ENCODE measurements around the gene GNPTG.

The GNPTG gene

DNA sequence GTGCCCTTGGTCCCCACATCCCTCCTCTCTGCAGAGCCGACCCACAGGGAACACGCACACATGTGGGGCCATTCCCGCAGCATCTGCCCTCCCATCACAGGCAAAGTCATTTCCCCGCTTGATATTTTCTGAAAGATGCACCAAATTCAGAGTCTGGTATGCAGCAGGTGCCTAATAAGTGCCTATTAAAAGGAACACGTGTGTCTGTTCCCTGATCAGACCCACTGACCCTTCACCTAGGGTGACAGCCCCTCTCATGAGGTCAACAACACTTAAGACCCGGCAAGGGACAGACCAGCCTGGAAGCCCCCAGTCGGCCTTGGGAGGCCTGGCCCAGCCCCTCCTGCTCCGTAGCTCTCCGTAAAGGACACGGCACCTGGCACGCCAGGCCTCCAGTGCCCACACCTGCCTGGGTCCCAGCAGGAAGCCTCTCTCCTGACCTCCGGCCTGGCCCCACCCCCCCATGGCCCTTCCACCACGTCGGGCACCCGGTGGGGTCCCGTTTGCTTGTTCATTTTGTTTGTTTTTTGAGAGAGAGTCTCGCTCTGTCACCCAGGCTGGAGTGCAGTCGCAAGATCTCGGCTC, 42.7 kb downstream of the GNPTG start:
- H3K27ac ChIP-seq (ENCODE audit: low read length), result no peak overlapping the region
- H3K4me1 ChIP-seq (ENCODE audit: control insufficient read depth in 1 of 2, insufficient read depth in 2 of 2, low read length in 2 of 2), result no peaks in the 10 kb centered on the region
- H3K36me3 ChIP-seq (ENCODE audit: control insufficient read depth in 1 of 2, insufficient read depth in 2 of 2, low read length in 2 of 2), result peaks cover 2 to 76% of the 10 kb centered on the region in 2 donors
- no peaks in the 10 kb centered on the region for H3K9me3 ChIP-seq (ENCODE audit: control insufficient read depth in 1 of 2, low read length in 2 of 2)
- no peak overlapping the region for H3K4me3 ChIP-seq (ENCODE audit: low read depth in 1 of 2, low read length in 2 of 2)
- no peaks in the 10 kb centered on the region for H3K27me3 ChIP-seq (ENCODE audit: low read depth, low read length)

DNA sequence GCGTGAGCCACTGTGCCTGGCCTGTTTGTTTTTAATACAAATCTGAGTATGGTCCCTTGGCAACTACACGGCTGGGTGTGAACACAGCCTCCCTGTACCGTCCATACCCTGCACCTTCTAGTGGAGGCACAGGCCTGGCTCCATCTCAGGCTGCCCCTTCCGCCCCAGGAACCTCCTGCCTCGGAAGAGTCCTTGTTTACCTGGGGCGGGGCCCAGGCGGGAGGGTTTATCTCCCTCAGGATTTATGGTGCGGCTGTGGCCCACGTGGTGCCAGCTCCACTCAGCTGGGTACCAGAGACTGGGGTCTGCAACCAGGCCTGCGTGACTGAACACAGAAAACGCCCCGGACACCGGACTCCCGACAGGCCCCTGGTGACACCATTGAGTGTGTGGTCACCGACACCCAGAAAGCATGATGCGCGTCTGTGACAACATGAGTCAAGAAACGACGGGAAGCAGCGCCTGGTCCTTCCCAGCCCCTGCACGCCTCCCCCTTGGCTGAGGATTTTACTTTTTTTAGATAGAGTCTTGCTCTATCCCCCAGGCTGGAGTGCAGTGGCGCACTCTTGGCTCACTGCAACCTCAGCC, 43.8 kb downstream of the GNPTG start:
- Histone ChIP-seq H3K27ac (ENCODE audit: low read length) (no peak overlapping the region), H3K27me3 (ENCODE audit: low read depth, low read length) (no peaks in the 10 kb centered on the region), H3K4me3 (ENCODE audit: low read depth in 1 of 2, low read length in 2 of 2) (no peak overlapping the region), H3K4me1 (ENCODE audit: control insufficient read depth in 1 of 2, insufficient read depth in 2 of 2, low read length in 2 of 2) (no peaks in the 10 kb centered on the region), H3K36me3 (ENCODE audit: control insufficient read depth in 1 of 2, insufficient read depth in 2 of 2, low read length in 2 of 2) (peaks cover 6 to 70% of the 10 kb centered on the region in 2 donors), H3K9me3 (ENCODE audit: control insufficient read depth in 1 of 2, low read length in 2 of 2) (no peaks in the 10 kb centered on the region)

DNA sequence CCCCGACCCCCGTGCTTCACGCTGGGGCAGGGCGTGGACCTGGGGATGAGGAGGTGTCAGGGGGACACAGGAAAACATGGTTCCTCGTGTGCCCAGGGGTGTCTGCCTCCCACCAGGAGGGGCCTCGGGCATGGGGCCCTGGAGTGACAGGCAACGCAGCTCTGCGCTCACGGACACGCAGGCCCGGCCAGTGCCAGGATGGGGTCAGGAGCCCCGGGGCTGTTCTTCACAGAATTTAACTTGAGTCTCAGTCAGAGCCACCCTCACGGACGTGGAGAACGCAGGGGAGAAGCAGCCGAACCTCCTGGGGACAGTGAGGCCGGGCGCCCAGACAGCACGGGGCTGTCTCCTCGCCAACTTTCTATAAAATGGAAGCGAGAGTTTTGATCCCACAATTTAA, 46.0 kb downstream of the GNPTG start:
- Histone ChIP-seq H3K4me3 (ENCODE audit: low read depth in 1 of 2, low read length in 2 of 2) (no peak overlapping the region), H3K4me1 (ENCODE audit: control insufficient read depth in 1 of 2, insufficient read depth in 2 of 2, low read length in 2 of 2) (no peaks in the 10 kb centered on the region), H3K27me3 (ENCODE audit: low read depth, low read length) (no peaks in the 10 kb centered on the region), H3K9me3 (ENCODE audit: control insufficient read depth in 1 of 2, low read length in 2 of 2) (no peaks in the 10 kb centered on the region), H3K36me3 (ENCODE audit: control insufficient read depth in 1 of 2, insufficient read depth in 2 of 2, low read length in 2 of 2) (peaks cover 6 to 72% of the 10 kb centered on the region in 2 donors), H3K27ac (ENCODE audit: low read length) (no peak overlapping the region)

DNA sequence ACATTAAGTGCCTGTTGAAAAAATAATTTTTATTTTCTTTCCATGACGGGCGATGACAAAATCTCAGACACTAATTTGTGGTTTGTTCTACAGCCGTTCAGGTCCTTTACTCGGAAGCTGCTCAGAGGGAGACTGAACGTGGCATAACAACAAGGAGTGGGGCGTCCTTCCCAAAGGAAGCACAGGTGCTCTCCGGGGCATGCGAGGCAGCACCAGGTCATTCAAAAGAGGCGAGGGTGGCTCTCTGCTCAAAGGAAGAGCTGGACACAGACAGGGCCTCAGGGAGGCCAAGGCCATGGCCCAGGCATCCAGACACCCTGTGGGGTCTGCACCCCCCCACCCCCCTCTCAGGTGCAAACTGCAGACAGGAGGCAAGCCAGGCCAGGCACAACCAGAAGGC, 46.6 kb downstream of the GNPTG start:
- Histone ChIP-seq H3K36me3 (ENCODE audit: control insufficient read depth in 1 of 2, insufficient read depth in 2 of 2, low read length in 2 of 2) (peaks cover 6 to 72% of the 10 kb centered on the region in 2 donors), H3K27me3 (ENCODE audit: low read depth, low read length) (no peaks in the 10 kb centered on the region), H3K9me3 (ENCODE audit: control insufficient read depth in 1 of 2, low read length in 2 of 2) (no peaks in the 10 kb centered on the region), H3K4me1 (ENCODE audit: control insufficient read depth in 1 of 2, insufficient read depth in 2 of 2, low read length in 2 of 2) (no peaks in the 10 kb centered on the region), H3K4me3 (ENCODE audit: low read depth in 1 of 2, low read length in 2 of 2) (no peak overlapping the region), H3K27ac (ENCODE audit: low read length) (no peak overlapping the region)

DNA sequence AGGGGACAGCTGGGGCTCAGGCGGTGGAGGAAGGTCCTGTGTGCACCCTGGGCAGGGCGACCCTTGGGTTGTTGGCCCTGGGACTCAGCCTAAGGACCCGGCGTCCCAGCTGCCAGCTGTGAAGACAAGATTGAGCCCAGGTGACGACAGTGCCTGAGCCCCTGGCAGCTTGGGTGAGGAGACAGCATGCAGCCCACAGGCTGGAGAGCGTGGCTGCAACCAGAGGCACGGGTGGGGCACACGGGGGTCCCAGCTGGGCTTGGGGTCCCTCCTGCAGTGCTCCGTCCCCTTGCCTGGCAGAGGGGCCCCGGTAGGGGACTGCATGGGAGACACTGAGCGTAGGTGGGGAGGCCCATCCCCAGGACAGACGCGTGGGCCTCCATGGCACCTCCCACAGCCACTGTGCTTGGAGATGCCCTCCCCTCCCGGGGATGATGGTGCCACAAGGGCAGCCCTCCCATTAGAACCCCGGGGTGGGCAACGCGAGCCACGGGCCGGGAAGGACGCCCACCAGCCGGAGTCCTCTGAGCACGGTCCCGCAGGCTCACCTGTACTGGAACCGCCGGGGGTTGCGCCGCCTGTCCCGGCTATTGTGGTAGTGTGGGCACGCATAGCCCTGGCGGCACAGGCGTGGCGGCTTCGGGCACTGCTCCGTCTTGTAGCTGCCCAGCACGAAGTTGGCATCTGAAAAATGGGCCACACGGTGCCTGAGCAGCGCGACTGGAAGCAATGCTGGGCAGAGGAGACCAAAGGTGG, 47.3 kb downstream of the GNPTG start:
- H3K4me3 ChIP-seq (ENCODE audit: low read depth in 1 of 2, low read length in 2 of 2), result no peak overlapping the region
- peaks cover 6 to 70% of the 10 kb centered on the region in 2 donors for H3K36me3 ChIP-seq (ENCODE audit: control insufficient read depth in 1 of 2, insufficient read depth in 2 of 2, low read length in 2 of 2)
- H3K27me3 ChIP-seq (ENCODE audit: low read depth, low read length), result no peaks in the 10 kb centered on the region

DNA sequence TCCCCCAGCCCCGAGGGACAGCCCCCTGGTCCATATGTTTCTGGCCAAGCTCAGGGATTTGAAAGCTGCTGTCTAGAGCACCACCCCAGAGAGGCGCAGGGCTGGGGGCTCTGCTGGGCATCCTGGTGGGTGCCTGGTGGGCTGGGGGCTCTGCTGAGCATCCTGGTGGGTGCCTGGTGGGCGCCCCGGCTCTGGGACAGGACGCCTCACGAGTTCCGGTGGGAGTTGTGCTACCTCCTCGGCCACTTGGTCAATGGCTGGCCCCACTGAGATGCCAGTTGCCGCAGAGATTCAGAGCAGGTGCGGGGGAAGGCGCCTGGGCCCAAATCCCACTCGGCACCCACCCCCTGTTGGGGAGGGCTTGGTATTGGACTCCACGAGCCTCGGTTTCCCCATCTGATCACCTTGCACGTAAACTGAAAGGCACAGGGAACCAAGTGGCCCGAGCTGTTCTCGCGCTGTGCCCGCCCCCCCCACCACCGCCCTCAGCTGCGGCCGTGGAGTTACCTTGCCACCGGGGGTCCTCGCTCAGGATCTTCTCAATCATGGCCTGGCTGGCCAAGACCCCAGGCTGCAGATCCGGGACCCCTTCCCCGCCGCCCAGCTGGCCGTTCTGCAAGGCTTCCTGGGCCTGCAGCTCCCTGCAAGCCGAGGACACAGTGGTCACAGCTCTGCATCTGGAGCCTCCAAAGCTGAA, 49.5 kb downstream of the GNPTG start:
- H3K27ac ChIP-seq (ENCODE audit: low read length), result no peak overlapping the region

More for the DNA sequence above, 47.3 kb downstream of the GNPTG start:
- H3K27ac ChIP-seq (ENCODE audit: low read length), result no peak overlapping the region
- no peaks in the 10 kb centered on the region for H3K9me3 ChIP-seq (ENCODE audit: control insufficient read depth in 1 of 2, low read length in 2 of 2)
- no peaks in the 10 kb centered on the region for H3K4me1 ChIP-seq (ENCODE audit: control insufficient read depth in 1 of 2, insufficient read depth in 2 of 2, low read length in 2 of 2)

DNA sequence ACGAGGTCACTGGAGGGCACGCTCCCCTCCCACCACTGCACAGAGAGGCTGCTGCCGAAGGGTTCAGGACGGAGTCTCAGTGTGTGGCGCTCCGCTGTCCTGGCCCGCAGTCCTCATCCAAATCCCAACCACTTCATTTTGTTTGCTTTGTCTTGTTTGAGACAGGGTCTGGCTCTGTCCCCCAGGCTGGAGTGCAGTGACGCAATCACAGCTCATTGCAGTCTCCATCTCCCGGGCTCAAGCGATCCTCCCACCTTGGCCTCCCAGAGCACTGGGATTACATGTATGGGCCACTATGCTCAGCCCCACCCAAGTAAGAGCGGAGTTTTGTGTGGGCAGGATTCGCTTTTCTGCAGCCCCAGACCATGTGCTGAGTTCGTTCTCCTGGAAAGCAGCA, 50.0 kb downstream of the GNPTG start:
- no peaks in the 10 kb centered on the region for H3K4me1 ChIP-seq (ENCODE audit: control insufficient read depth in 1 of 2, insufficient read depth in 2 of 2, low read length in 2 of 2)
- no peak overlapping the region for H3K4me3 ChIP-seq (ENCODE audit: low read depth in 1 of 2, low read length in 2 of 2)
- no peaks in the 10 kb centered on the region for H3K9me3 ChIP-seq (ENCODE audit: control insufficient read depth in 1 of 2, low read length in 2 of 2)
- peaks cover 6 to 62% of the 10 kb centered on the region in 2 donors for H3K36me3 ChIP-seq (ENCODE audit: control insufficient read depth in 1 of 2, insufficient read depth in 2 of 2, low read length in 2 of 2)
- no peak overlapping the region for H3K27ac ChIP-seq (ENCODE audit: low read length)
- H3K27me3 ChIP-seq (ENCODE audit: low read depth, low read length), result no peaks in the 10 kb centered on the region

More for the DNA sequence above, 49.5 kb downstream of the GNPTG start:
- H3K4me3 ChIP-seq (ENCODE audit: low read depth in 1 of 2, low read length in 2 of 2), result no peak overlapping the region
- no peaks in the 10 kb centered on the region for H3K4me1 ChIP-seq (ENCODE audit: control insufficient read depth in 1 of 2, insufficient read depth in 2 of 2, low read length in 2 of 2)
- no peaks in the 10 kb centered on the region for H3K9me3 ChIP-seq (ENCODE audit: control insufficient read depth in 1 of 2, low read length in 2 of 2)
- H3K27me3 ChIP-seq (ENCODE audit: low read depth, low read length), result no peaks in the 10 kb centered on the region
- H3K36me3 ChIP-seq (ENCODE audit: control insufficient read depth in 1 of 2, insufficient read depth in 2 of 2, low read length in 2 of 2), result peaks cover 6 to 63% of the 10 kb centered on the region in 2 donors

DNA sequence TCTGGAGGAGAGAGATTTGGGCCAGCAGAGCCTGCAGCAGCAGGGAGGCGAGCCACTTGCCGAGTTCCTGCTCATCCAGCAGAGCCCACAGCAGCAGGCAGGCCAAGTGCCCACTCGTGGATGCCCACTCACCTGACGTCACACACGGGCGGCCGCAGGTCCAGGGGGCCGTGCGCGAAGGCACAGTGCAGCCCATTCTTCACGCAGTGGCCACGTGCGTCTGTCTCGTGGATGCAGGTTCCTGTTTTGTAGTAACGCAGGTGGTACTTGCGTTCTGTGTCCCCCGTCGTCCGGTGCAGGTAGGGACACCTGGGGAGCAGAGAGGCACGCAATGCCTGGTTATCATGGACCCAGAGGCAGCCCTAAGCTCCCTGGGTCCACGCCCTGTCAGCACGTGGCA, 51.3 kb downstream of the GNPTG start:
- no peak overlapping the region for H3K27ac ChIP-seq (ENCODE audit: low read length)
- no peaks in the 10 kb centered on the region for H3K9me3 ChIP-seq (ENCODE audit: control insufficient read depth in 1 of 2, low read length in 2 of 2)
- no peak overlapping the region for H3K4me3 ChIP-seq (ENCODE audit: low read depth in 1 of 2, low read length in 2 of 2)
- peaks cover 6 to 58% of the 10 kb centered on the region in 2 donors for H3K36me3 ChIP-seq (ENCODE audit: control insufficient read depth in 1 of 2, insufficient read depth in 2 of 2, low read length in 2 of 2)
- H3K27me3 ChIP-seq (ENCODE audit: low read depth, low read length), result no peaks in the 10 kb centered on the region
- H3K4me1 ChIP-seq (ENCODE audit: control insufficient read depth in 1 of 2, insufficient read depth in 2 of 2, low read length in 2 of 2), result peaks cover 0 to 9% of the 10 kb centered on the region in 2 donors

DNA sequence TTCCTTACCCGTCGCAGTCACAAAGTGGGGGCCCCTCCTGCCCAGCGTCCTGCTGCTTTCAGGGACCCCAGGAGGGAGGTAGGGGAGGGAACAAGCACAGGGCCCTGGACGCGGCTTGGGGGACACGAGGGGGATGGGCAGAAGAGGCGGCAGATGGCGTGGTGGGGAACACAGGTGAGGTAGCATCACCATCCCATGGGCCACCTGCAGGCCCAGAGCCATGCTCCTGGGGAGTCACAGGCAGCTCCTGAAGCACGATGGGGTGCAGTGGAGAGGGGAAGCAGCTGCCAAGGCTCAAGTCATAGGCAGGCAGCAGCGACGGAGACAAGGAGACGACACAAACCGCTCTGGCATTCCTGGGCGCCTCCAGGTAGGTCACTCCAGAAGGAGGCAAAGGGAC, 52.0 kb downstream of the GNPTG start:
- no peak overlapping the region for H3K27ac ChIP-seq (ENCODE audit: low read length)
- no peak overlapping the region for H3K4me3 ChIP-seq (ENCODE audit: low read depth in 1 of 2, low read length in 2 of 2)
- peaks cover 6 to 51% of the 10 kb centered on the region in 2 donors for H3K36me3 ChIP-seq (ENCODE audit: control insufficient read depth in 1 of 2, insufficient read depth in 2 of 2, low read length in 2 of 2)
- no peaks in the 10 kb centered on the region for H3K27me3 ChIP-seq (ENCODE audit: low read depth, low read length)
- no peaks in the 10 kb centered on the region for H3K9me3 ChIP-seq (ENCODE audit: control insufficient read depth in 1 of 2, low read length in 2 of 2)
- peaks cover 0 to 15% of the 10 kb centered on the region in 2 donors for H3K4me1 ChIP-seq (ENCODE audit: control insufficient read depth in 1 of 2, insufficient read depth in 2 of 2, low read length in 2 of 2)

DNA sequence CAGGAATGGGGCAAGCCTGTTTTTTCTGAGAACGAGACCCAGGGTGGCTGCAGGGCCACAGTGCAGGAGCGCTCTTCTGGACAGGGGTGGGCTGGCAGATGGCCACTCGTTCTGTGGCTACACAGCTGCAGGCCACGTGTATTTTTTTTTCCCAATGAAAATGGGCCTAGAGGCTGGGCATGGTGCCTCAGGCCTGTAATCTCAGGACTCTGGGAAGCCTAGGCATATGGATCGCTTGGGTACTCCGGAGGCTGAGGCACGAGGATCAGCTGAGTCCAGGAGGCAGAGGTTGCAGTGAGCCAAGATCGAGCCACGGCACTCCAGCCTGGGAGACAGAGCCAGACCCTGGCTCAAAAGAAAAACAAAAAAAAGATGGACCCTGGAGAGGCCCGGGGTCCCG, 56.0 kb downstream of the GNPTG start:
- H3K4me1 ChIP-seq (ENCODE audit: control insufficient read depth in 1 of 2, insufficient read depth in 2 of 2, low read length in 2 of 2), result peaks cover 0 to 21% of the 10 kb centered on the region in 2 donors
- H3K9me3 ChIP-seq (ENCODE audit: control insufficient read depth in 1 of 2, low read length in 2 of 2), result no peaks in the 10 kb centered on the region
- H3K27ac ChIP-seq (ENCODE audit: low read length), result no peak overlapping the region
- H3K4me3 ChIP-seq (ENCODE audit: low read depth in 1 of 2, low read length in 2 of 2), result peak overlapping the region in 1 of 2 donors; percentile 70
- H3K36me3 ChIP-seq (ENCODE audit: control insufficient read depth in 1 of 2, insufficient read depth in 2 of 2, low read length in 2 of 2), result peaks cover 0 to 24% of the 10 kb centered on the region in 2 donors
- no peaks in the 10 kb centered on the region for H3K27me3 ChIP-seq (ENCODE audit: low read depth, low read length)

DNA sequence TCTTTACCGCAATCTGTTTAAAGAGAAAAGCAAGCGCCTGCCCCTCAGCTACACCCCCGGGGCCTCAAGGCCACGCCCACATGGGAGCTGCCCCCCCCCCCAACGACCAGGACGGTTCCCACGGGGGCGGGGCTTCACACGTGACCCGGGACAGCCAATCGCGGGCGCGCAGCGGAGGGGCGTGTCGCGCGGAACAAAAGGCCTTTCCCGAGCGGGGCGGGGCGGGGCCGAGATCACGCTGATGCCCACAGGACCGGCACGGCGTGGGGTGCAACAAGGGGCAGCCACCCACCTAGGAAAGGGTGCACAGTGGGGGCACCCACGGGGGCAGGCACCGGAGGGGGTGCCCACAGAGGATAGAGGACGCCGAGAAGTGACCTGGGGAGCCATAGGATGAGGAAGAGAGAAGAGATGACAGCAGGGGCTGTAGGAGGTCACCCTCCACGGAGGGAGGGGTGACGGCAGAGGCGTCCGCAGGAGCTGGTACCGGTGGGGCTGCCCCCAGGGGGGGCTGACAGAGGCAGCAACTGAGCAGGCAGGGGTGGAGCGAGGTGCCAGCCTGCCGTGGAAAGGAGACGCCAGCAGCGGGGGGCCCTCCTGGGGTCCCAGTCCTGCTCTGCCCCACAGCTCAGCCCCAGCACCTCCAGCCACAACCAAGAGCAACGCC, 56.6 kb downstream of the GNPTG start:
- peak overlapping the region; percentile 42 to 70 for H3K4me3 ChIP-seq (ENCODE audit: low read depth in 1 of 2, low read length in 2 of 2)
- H3K27ac ChIP-seq (ENCODE audit: low read length), result no peak overlapping the region
- no peaks in the 10 kb centered on the region for H3K9me3 ChIP-seq (ENCODE audit: control insufficient read depth in 1 of 2, low read length in 2 of 2)
- peaks cover 0 to 19% of the 10 kb centered on the region in 2 donors for H3K36me3 ChIP-seq (ENCODE audit: control insufficient read depth in 1 of 2, insufficient read depth in 2 of 2, low read length in 2 of 2)
- peaks cover 0 to 26% of the 10 kb centered on the region in 2 donors for H3K4me1 ChIP-seq (ENCODE audit: control insufficient read depth in 1 of 2, insufficient read depth in 2 of 2, low read length in 2 of 2)
- H3K27me3 ChIP-seq (ENCODE audit: low read depth, low read length), result no peaks in the 10 kb centered on the region

Data from muscle layer of duodenum (tissue), 2 donors.